Mucosa of descending colon (tissue), 3 donors: Measurements from ENCODE around the gene FAM168A. TPM values are rescaled to one million over a fixed set of nuclear protein-coding genes. Genes with fewer than 3 reads are reported as not detected.

Experiments
- ATAC-seq: fragments of 200-7000 bp; cut with Tn5 transposase; one replicate; pipeline ENCODE4 v1.9.1; 2020; ENCODE audit warnings: mild to moderate bottlenecking, moderate library complexity
- DNase-seq, 3 donors: peaks; one replicate each; pipeline ENCODE4 v3.0.0-alpha.2; 2020
- H3K36me3 ChIP-seq: fragments of 200-600 bp; one replicate; pipeline ENCODE4 v1.8.0; 2021; ENCODE audit warnings: low read depth, mild to moderate bottlenecking
- H3K4me1 ChIP-seq: fragments of 200-600 bp; one replicate; pipeline ENCODE4 v1.8.0; 2021; ENCODE audit warnings: low read depth, mild to moderate bottlenecking
- H3K4me3 ChIP-seq: fragments of 200-600 bp; one replicate; pipeline ENCODE4 v1.8.0; 2021; ENCODE audit warnings: mild to moderate bottlenecking
- H3K9me3 ChIP-seq: fragments of 200-600 bp; one replicate; pipeline ENCODE4 v1.8.0; 2021; ENCODE audit warnings: mild to moderate bottlenecking
- CTCF ChIP-seq: fragments of 200-600 bp; IDR thresholded peaks from one replicate; pipeline ENCODE4 v1.8.0; 2022; ENCODE audit warnings: antibody characterized with exemption, mild to moderate bottlenecking
- intact Hi-C, 2 donors: fragments of 100-400 bp; cut with DNase I in 1 of 2; cut with micrococcal nuclease in 1 of 2; formaldehyde crosslinking; loops; one replicate each; pipeline versions ENCODE4 v1.11.0 to v1.11.1; 2022; cut with DNase I, micrococcal nuclease
- total RNA-seq, 3 donors: library from RNA; stranded (reverse); fragmentation: NEBNext Ultra II Directional in 2 of 3; extraction: Animal tissue kit (Norgen Biotek cat#: 25700) in 2 of 3; gene quantifications; one replicate each; pipeline versions ENCODE4 v1.2.1 to v1.2.4, GENCODE V29; 2021 to 2023
- donor health status: DM: no; HTN: no; CAD: no; lungs with moderate emphysema.
- donor health status: DM: no; HTN: no; CAD: no.
- donor health status: DM: no; HTN: yes; CAD: no.

Gene FAM168A
- total RNA-seq, 3 donors from 2014 or later, result 16.6 to 46.4 (median 19.9) TPM

GRCh38 chr11:73467505-73467904 lies 130.4 kb downstream of the FAM168A start:
- Histone ChIP-seq H3K4me1 (no peaks in the 10 kb centered on the region), H3K4me3 (no peak overlapping the region), H3K9me3 (no peaks in the 10 kb centered on the region), H3K36me3 (no peaks in the 10 kb centered on the region)
- DNase-seq (no peak), ATAC-seq (no peak)
- intact Hi-C loops, result no loop called here
- no peak for TF ChIP-seq CTCF

- H3K9me3 ChIP-seq, result no peaks in the 10 kb centered on the region
- intact Hi-C loops, result no loop called here
- H3K4me3 ChIP-seq, result no peak overlapping the region
- H3K36me3 ChIP-seq, result no peaks in the 10 kb centered on the region
- DNase-seq (no peak), ATAC-seq (no peak)
- no peak for TF ChIP-seq CTCF
- H3K4me1 ChIP-seq, result no peaks in the 10 kb centered on the region
These were observed 131.3 kb downstream of the FAM168A start for GRCh38 chr11:73466643-73467042.

GRCh38 chr11:73465871-73466270 lies 132.0 kb downstream of the FAM168A start:
- no peak for DNase-seq
- intact Hi-C loops, result no loop called here
- H3K4me3 ChIP-seq, result no peak overlapping the region
- ATAC-seq, result no peak
- no peaks in the 10 kb centered on the region for H3K36me3 ChIP-seq
- H3K4me1 ChIP-seq, result no peaks in the 10 kb centered on the region
- TF ChIP-seq CTCF, result no peak
- H3K9me3 ChIP-seq, result no peaks in the 10 kb centered on the region

GRCh38 chr11:73465023-73465675 lies 132.8 kb downstream of the FAM168A start:
- Histone ChIP-seq H3K4me1 (no peaks in the 10 kb centered on the region), H3K4me3 (no peak overlapping the region), H3K36me3 (no peaks in the 10 kb centered on the region), H3K9me3 (no peaks in the 10 kb centered on the region)
- intact Hi-C loops, result no loop called here
- no peak for DNase-seq
- ATAC-seq, result no peak
- no peak for TF ChIP-seq CTCF

- intact Hi-C loops, result no loop called here
- no peak for ATAC-seq
These were observed 133.6 kb downstream of the FAM168A start for GRCh38 chr11:73464347-73464746.

More at GRCh38 chr11:73464347-73464746, 133.6 kb downstream of the FAM168A start:
- DNase-seq, result no peak
- H3K4me3 ChIP-seq, result no peak overlapping the region
- no peaks in the 10 kb centered on the region for H3K36me3 ChIP-seq
- no peak for TF ChIP-seq CTCF
- no peaks in the 10 kb centered on the region for H3K9me3 ChIP-seq
- no peaks in the 10 kb centered on the region for H3K4me1 ChIP-seq
